Activated CD8-positive, alpha-beta T cell treated with anti-CD3 and anti-CD28 coated beads for 36 hours (primary cell): ENCODE results near the gene PXDN. TPM values are rescaled to one million over a fixed set of nuclear protein-coding genes. Genes with fewer than 3 reads are reported as not detected.

Source experiments
- ATAC-seq: fragments of 200-7000 bp; cut with Tn5 transposase; one replicate; pipeline ENCODE4 v1.10.0; 2021; ENCODE audit warnings: mild to moderate bottlenecking, moderate library complexity
- CTCF ChIA-PET: fragments of 350-600 bp; sonication (Branson Sonifier 250); formaldehyde crosslinking; loops from one replicate; lab custom pipeline; 2021; ENCODE audit warnings: antibody characterized with exemption; lab: Charles Lee
- POLR2A ChIA-PET: fragments of 350-600 bp; sonication (Branson Sonifier 250); formaldehyde crosslinking; loops from one replicate; lab custom pipeline; 2021; ENCODE audit warnings: antibody characterized with exemption; lab: Charles Lee
- DNase-seq: peaks from one replicate; pipeline ENCODE4 v3.0.0-alpha.2; 2020
- H3K27ac Mint-ChIP-seq: one replicate; pipeline ENCODE4 v1.8.0; 2021; ENCODE audit warnings: mild to moderate bottlenecking, mixed read lengths
- H3K27me3 Mint-ChIP-seq: one replicate; pipeline ENCODE4 v1.8.0; 2021; ENCODE audit warnings: mixed read lengths
- H3K36me3 Mint-ChIP-seq: one replicate; pipeline ENCODE4 v1.8.0; 2021; ENCODE audit warnings: low read depth, mixed read lengths
- H3K4me1 Mint-ChIP-seq: one replicate; pipeline ENCODE4 v1.8.0; 2021; ENCODE audit warnings: low read depth, mixed read lengths
- H3K4me3 Mint-ChIP-seq: one replicate; pipeline ENCODE4 v1.8.0; 2021; ENCODE audit warnings: mild to moderate bottlenecking, moderate library complexity, mixed read lengths
- H3K9me3 Mint-ChIP-seq: one replicate; pipeline ENCODE4 v1.8.0; 2021; ENCODE audit warnings: mixed read lengths
- intact Hi-C: fragments of 100-400 bp; cut with micrococcal nuclease; formaldehyde crosslinking; loops from one replicate; pipeline ENCODE4 v1.10.0; 2022
- total RNA-seq, 2 experiments: library from RNA; stranded (reverse); gene quantifications; one replicate each; pipeline ENCODE4 v1.2.3, GENCODE V29; 2021
- TF ChIP-seq, protein P1 (sequence below): fragments of 200-600 bp; IDR thresholded peaks from one replicate; pipeline ENCODE4 v1.8.0; 2022; ENCODE audit warnings: antibody characterized with exemption, mild to moderate bottlenecking

The PXDN gene
- total RNA-seq, 2 experiments from 2014 or later = 0.58 to 0.83 TPM

DNA sequence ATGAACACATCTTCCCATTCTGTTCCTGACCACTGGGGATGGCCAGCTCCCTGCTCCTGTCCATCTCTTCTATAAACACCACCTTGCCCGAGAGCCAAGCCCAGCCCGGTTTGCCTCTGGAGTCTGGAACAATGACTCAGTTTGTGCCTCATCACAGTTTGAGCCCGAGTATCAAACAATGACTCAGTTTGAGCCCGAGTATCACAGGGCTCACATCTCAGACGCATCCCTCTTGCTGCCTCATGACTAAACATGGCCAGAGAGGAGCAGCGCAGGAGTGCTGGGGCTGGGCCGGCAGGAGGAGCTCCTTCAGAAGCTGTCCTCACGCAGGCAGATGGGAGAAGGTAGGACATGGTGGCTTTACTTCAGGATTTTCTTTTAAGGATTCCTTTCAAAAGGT, 68.7 kb downstream of the PXDN start:
- CTCF ChIA-PET = interaction anchor here (0.7 kb wide), 1 partner anchor 94 kb away, joined by 3 read pairs; no protein-coding TSS in a partner anchor
- Mint-ChIP-seq H3K9me3 (no peaks in the 10 kb centered on the region), H3K36me3 (no peaks in the 10 kb centered on the region), H3K27ac (no peak overlapping the region), H3K4me1 (no peaks in the 10 kb centered on the region), H3K4me3 (no peak overlapping the region), H3K27me3 (no peaks in the 10 kb centered on the region)
- DNase-seq (no peak), ATAC-seq (no peak)
- intact Hi-C loops = no loop called here
- TF ChIP-seq, protein P1, sequence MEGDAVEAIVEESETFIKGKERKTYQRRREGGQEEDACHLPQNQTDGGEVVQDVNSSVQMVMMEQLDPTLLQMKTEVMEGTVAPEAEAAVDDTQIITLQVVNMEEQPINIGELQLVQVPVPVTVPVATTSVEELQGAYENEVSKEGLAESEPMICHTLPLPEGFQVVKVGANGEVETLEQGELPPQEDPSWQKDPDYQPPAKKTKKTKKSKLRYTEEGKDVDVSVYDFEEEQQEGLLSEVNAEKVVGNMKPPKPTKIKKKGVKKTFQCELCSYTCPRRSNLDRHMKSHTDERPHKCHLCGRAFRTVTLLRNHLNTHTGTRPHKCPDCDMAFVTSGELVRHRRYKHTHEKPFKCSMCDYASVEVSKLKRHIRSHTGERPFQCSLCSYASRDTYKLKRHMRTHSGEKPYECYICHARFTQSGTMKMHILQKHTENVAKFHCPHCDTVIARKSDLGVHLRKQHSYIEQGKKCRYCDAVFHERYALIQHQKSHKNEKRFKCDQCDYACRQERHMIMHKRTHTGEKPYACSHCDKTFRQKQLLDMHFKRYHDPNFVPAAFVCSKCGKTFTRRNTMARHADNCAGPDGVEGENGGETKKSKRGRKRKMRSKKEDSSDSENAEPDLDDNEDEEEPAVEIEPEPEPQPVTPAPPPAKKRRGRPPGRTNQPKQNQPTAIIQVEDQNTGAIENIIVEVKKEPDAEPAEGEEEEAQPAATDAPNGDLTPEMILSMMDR = no peak
- POLR2A ChIA-PET = no interaction called here

DNA sequence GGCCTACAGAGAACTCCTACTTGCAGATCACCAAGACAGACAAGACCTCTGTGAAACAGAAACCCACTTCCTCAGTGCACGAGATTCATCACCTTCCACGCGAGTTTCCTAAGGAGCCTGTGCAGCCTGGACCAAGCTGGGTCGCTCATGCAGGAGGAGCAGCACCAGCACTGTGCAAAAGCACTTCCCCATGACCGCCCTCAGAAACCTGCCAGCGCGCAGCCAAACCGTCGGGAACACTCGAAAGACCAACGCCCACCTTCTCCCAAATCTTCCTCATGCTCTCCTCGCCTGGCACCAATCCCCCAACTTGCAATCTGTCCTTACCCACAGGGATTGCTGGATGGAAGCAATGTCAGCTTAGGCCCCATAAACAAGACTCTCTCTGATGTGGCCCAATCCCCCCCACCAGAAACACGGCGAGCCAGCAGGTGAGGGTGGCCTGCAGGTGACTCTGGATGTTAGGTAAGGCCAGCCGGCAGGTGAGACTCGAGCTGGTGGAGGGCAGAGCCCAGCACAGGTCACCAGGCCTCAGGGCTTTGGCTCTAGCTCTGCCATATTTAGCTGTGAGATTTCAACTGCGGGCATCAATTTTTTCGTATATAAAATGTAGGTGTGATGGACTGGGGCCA, 69.4 kb downstream of the PXDN start:
- CTCF ChIA-PET = no interaction called here
- intact Hi-C loops = no loop called here
- H3K27me3 Mint-ChIP-seq = no peaks in the 10 kb centered on the region
- no peak overlapping the region for H3K4me3 Mint-ChIP-seq
- DNase-seq (no peak), ATAC-seq (no peak)
- H3K36me3 Mint-ChIP-seq = no peaks in the 10 kb centered on the region
- POLR2A ChIA-PET = no interaction called here
- H3K27ac Mint-ChIP-seq = no peak overlapping the region
- no peaks in the 10 kb centered on the region for H3K4me1 Mint-ChIP-seq
- no peaks in the 10 kb centered on the region for H3K9me3 Mint-ChIP-seq
- TF ChIP-seq, protein P1 = no peak

DNA sequence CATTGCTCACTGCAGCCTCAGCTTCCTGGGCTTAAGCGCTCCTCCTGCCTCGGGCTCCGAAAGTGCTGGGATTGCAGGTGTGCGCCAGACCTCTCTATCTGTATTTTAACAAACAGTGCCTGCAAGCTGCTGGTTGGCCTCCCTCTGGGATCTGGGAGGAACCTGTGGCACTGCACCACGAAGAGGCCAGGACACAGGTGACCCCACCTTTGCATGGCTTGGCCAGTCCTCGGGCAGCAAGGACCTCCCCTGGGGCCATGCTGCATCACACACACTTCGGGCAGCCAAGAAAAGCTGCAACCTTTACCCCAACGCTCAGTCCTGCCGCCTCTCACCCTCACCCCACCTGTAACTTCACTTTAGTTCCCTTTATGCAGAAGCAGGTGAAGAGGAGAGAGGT, 70.0 kb downstream of the PXDN start:
- DNase-seq (no peak), ATAC-seq (no peak)
- Mint-ChIP-seq H3K27me3 (no peaks in the 10 kb centered on the region), H3K27ac (no peak overlapping the region), H3K9me3 (no peaks in the 10 kb centered on the region), H3K4me3 (no peak overlapping the region), H3K4me1 (no peaks in the 10 kb centered on the region), H3K36me3 (no peaks in the 10 kb centered on the region)
- TF ChIP-seq, protein P1 = no peak
- intact Hi-C loops = no loop called here
- ChIA-PET CTCF (no interaction called here), POLR2A (no interaction called here)

DNA sequence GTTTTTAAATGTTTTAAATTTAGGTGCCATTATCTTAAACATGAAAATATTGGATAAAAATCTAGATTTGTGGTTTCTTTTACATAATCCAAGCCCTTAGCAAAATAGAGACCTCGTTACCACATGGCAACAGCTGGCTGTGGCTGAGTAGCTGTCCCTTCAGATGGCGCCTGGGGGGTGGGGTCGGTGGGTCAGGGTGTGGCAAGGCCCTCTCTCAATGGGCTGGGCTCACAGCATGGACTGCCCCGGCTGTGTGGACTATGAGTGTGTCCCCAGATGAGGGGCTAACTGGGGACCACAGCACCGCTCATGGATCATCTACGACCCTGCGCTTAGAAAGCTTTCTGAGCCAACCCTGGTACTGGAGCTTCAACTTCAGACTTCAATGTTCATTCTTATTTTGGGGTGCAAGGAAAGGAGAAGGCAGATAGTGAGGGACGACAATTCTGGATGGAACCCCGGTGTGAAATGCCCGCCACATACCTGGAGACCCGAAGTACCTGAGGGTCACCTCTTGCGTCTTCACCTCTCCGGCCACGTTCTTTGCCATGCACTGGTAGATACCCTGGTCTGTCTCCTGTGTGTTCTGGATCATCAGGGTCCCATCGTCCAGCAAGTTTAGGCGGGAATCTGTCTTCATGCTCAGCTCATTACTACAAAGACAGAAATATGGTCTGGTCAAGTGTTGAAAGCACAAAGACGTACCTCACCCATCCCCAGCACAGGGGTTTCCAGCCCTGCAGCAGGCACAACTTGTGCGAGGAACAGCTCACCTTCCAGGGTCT, 71.0 kb downstream of the PXDN start:
- TF ChIP-seq, protein P1 = no peak
- ChIA-PET POLR2A (no interaction called here), CTCF (no interaction called here)
- DNase-seq (no peak), ATAC-seq (no peak)
- Mint-ChIP-seq H3K4me1 (no peaks in the 10 kb centered on the region), H3K27ac (no peak overlapping the region), H3K27me3 (peaks cover 1% of the 10 kb centered on the region), H3K36me3 (no peaks in the 10 kb centered on the region), H3K9me3 (no peaks in the 10 kb centered on the region), H3K4me3 (no peak overlapping the region)
- intact Hi-C loops = no loop called here

DNA sequence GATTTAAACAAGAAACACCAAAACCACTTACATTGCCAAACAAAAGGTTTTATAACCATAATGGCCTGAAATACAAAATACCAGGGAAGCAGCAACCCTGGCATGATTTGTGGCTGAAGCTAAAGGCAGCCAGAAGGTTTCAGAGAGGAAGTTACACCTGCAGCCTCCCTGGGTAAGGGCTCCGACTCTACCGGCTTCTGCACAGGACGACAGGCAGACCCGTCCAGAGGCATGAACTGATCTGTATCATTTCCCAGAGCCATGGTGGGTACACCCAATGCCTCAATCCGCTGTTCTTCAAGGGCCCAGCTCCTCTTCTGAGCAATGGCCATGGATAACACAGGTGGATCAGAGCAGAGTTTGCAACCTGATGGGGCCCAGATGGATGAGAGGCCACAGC, 71.6 kb downstream of the PXDN start:
- POLR2A ChIA-PET = no interaction called here
- CTCF ChIA-PET = no interaction called here

More for the DNA sequence above, 71.6 kb downstream of the PXDN start:
- Mint-ChIP-seq H3K4me3 (no peak overlapping the region), H3K9me3 (no peaks in the 10 kb centered on the region), H3K27ac (no peak overlapping the region), H3K36me3 (no peaks in the 10 kb centered on the region), H3K27me3 (peaks cover 1% of the 10 kb centered on the region), H3K4me1 (no peaks in the 10 kb centered on the region)
- intact Hi-C loops = no loop called here
- DNase-seq = no peak
- ATAC-seq = no peak
- TF ChIP-seq, protein P1 = no peak
